Measurements from ENCODE around the gene ZDHHC13. TPM values are rescaled to one million over a fixed set of nuclear protein-coding genes. Genes with fewer than 3 reads are reported as not detected.

Gene ZDHHC13
- total RNA-seq, 1 donor from 2014 or later, result 23.4 TPM

DNA sequence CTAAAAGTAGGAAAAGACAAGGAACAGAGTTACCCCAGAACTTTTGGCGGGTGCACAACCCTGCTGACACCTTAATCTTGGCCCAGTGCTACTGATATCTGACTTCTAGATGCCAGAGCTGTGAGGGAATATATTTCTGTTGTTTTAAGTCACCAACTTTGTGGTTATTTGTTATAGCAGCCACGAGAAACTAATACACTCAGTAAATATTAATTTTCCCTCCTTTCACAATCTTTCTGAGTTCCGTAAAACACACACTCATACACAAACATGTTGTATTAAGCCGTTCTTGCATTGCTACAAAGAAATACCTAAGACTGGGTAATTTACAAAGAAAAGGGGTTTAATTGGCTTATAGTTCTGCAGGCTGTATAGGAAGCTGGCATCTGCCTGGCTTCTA, 16.1 kb upstream of the ZDHHC13 start:
- DNase-seq (ENCODE audit: low spot score, unreplicated experiment), result no peak
- Mint-ChIP-seq H3K27ac (no peak overlapping the region), H3K9me3 (ENCODE audit: low read depth) (no peaks in the 10 kb centered on the region), H3K4me3 (ENCODE audit: low read depth) (no peak overlapping the region), H3K27me3 (peaks cover 11% of the 10 kb centered on the region), H3K4me1 (ENCODE audit: low read depth) (peaks cover 22% of the 10 kb centered on the region), H3K36me3 (ENCODE audit: insufficient read depth) (no peaks in the 10 kb centered on the region)
- TF ChIP-seq, protein P1, sequence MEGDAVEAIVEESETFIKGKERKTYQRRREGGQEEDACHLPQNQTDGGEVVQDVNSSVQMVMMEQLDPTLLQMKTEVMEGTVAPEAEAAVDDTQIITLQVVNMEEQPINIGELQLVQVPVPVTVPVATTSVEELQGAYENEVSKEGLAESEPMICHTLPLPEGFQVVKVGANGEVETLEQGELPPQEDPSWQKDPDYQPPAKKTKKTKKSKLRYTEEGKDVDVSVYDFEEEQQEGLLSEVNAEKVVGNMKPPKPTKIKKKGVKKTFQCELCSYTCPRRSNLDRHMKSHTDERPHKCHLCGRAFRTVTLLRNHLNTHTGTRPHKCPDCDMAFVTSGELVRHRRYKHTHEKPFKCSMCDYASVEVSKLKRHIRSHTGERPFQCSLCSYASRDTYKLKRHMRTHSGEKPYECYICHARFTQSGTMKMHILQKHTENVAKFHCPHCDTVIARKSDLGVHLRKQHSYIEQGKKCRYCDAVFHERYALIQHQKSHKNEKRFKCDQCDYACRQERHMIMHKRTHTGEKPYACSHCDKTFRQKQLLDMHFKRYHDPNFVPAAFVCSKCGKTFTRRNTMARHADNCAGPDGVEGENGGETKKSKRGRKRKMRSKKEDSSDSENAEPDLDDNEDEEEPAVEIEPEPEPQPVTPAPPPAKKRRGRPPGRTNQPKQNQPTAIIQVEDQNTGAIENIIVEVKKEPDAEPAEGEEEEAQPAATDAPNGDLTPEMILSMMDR (IDR thresholded peaks at IDR 0.05; ENCODE audit: unreplicated experiment), result no peak

DNA sequence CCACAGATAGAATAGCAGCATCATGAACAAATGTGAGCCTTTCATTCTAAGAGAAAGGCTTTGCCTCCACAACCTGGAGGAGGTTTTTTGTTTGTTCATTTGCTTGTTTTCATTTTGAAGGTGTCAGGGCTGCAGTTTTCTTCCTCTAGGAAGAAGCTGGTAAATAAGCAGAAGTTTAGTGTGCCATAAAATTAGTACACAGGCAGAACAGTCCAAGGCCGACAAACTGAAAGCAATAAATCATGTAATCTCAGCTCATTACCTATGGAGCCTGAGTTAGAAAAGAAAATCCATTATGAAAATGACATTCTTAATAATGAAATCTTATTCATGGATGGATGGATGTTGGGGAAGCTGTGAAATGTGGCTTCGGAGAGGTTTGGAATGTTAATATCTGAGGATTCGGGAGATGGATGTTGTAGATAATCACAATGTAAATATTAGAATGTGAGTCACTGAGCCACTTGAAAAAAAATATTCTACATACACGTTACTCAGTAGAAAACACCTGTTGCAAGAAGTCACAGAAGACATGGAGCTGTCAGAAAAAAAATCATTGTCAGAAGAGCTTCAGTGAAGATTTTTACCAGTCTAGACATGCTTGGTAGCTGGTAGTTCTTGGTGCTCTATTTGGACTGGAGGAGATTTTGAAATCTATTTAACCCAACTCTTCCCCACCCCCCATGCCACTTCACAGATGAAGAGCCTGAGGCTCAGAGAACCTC, 15.0 kb upstream of the ZDHHC13 start:
- Mint-ChIP-seq H3K27me3 (peaks cover 6% of the 10 kb centered on the region), H3K27ac (no peak overlapping the region), H3K36me3 (ENCODE audit: insufficient read depth) (no peaks in the 10 kb centered on the region), H3K4me3 (ENCODE audit: low read depth) (no peak overlapping the region), H3K9me3 (ENCODE audit: low read depth) (no peaks in the 10 kb centered on the region), H3K4me1 (ENCODE audit: low read depth) (peaks cover 22% of the 10 kb centered on the region)
- TF ChIP-seq, protein P1 (IDR thresholded peaks at IDR 0.05; ENCODE audit: unreplicated experiment), result no peak
- no peak for DNase-seq (ENCODE audit: low spot score, unreplicated experiment)

DNA sequence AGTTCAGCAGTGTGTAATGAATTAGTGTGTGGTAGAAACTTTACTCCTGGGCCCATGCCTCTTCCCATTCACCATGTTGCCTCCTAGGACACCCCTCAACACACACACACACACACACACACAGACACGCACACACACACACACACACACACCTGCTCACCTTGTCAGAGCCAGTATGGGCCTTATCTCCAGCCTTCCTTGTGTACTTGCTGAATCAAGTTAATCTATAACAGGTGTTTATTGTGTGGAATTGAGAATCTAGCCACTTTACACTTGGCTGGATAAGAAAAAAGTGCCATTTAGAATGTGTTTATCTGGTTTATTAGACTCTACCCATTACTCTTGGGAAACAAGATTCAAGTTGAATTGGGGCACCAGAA, 14.5 kb upstream of the ZDHHC13 start:
- H3K27ac Mint-ChIP-seq, result no peak overlapping the region
- TF ChIP-seq, protein P1 (IDR thresholded peaks at IDR 0.05; ENCODE audit: unreplicated experiment), result no peak
- H3K4me3 Mint-ChIP-seq (ENCODE audit: low read depth), result no peak overlapping the region
- H3K4me1 Mint-ChIP-seq (ENCODE audit: low read depth), result peaks cover 22% of the 10 kb centered on the region
- no peaks in the 10 kb centered on the region for H3K36me3 Mint-ChIP-seq (ENCODE audit: insufficient read depth)
- peaks cover 2% of the 10 kb centered on the region for H3K27me3 Mint-ChIP-seq
- no peaks in the 10 kb centered on the region for H3K9me3 Mint-ChIP-seq (ENCODE audit: low read depth)
- DNase-seq (ENCODE audit: low spot score, unreplicated experiment), result no peak

DNA sequence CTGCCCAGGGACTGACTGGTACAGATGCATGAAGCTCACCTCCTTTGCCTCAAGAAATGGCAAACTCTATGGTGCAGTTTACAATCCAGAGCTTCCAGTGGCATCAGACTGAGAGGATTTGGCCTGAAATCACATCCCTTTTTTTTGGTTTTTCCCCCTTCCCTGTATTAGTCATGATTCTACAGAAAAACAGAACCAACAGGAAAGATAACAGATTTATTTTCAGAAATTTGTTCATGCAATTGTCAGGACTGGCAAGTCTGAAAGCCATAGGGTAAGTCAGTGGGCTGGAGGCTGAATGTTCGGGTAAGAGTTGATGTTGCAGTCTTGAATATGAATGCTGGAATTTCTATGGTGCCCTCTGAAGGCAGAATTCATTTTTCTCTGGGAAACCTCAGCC, 12.0 kb upstream of the ZDHHC13 start:
- Mint-ChIP-seq H3K27me3 (no peaks in the 10 kb centered on the region), H3K4me3 (ENCODE audit: low read depth) (no peak overlapping the region), H3K36me3 (ENCODE audit: insufficient read depth) (no peaks in the 10 kb centered on the region), H3K9me3 (ENCODE audit: low read depth) (no peaks in the 10 kb centered on the region), H3K27ac (no peak overlapping the region), H3K4me1 (ENCODE audit: low read depth) (peaks cover 22% of the 10 kb centered on the region)
- TF ChIP-seq, protein P1 (IDR thresholded peaks at IDR 0.05; ENCODE audit: unreplicated experiment), result no peak
- no peak for DNase-seq (ENCODE audit: low spot score, unreplicated experiment)

DNA sequence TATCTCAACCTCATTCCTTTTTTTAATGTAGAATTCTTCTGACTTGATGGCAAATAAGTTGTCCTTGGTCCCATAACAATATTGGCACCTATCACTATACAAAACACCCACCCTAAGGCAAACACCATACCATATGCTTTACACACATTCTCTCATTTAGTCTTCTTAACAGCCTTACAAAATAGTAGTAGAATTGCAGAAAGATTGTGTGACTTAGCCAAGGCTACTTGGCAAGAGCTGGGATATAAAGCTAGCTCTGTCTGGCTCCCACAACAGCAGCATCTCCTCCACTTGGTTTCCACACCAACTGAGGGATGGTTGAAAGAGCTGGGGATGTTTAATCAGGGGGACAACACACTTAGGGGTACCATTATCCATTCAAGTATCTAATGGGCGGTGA, 9.8 kb upstream of the ZDHHC13 start:
- Mint-ChIP-seq H3K9me3 (ENCODE audit: low read depth) (no peaks in the 10 kb centered on the region), H3K36me3 (ENCODE audit: insufficient read depth) (no peaks in the 10 kb centered on the region), H3K4me3 (ENCODE audit: low read depth) (no peak overlapping the region), H3K27ac (peak overlapping the region; percentile 27), H3K27me3 (no peaks in the 10 kb centered on the region), H3K4me1 (ENCODE audit: low read depth) (peaks cover 17% of the 10 kb centered on the region)
- TF ChIP-seq, protein P1 (IDR thresholded peaks at IDR 0.05; ENCODE audit: unreplicated experiment), result no peak
- no peak for DNase-seq (ENCODE audit: low spot score, unreplicated experiment)

Data from progenitor cell of endocrine pancreas (in vitro differentiated cells).